NCI-H526 treated with DMSO at 0.1 percent for 48 hours (cell line): ENCODE measurements around the gene POLK.
"Not testable (repeated sequence)": the region's sequence is repeated elsewhere in the genome, so short reads cannot be mapped to it uniquely, and the experiment has no call there.

Experiments
- DNase-seq: peaks from one replicate; lab custom pipeline; 2025; lab: John Stamatoyannopoulos, UW

POLK gene

GRCh38 chr5:75610859-75611310 lies 99.2 kb downstream of the POLK start:
- not testable (repeated sequence) for DNase-seq

DNA sequence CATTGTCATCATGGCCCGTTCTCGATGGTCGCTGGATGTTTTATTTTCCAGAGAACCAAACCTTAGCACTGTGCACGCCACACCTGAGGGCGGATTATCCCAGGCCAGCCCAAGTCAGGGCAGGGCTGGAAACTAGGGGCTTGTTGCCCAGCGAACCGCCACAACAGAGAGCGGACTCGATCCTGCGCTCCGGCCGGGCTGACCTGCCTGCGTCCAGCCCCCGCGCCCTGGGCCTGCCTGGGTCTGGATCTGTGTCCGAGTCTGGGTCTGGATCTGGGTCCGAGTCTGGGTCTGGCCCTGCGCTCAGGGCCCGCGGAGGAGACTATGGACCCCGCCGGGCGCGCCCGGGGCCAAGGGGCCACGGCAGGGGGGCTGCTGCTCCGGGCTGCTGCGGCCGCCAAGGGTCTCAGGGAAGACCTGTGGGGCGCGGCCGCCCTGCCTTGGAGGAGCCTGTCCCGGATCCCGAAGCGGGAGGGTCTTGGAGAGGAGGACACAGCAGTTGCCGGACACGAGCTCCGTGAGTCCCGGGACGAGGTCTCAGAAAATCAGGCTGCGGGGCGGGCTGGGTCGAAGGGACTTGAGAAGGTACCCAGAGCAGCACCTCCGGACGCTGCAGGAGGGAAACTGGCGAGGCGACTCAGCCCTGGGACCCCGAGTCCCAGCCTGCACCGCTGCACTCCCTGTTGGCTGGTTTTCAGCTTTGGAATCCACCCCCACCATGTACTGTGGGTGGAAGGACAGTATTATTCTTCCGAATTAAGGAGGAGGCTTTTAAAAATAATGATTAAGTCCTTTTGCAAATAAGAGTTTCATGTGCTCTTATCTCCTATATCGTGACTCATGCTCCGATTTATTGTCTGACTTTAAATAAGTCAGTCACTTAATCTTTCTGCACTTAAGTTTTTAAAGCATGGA lies 99.9 kb downstream of the POLK start, which contains the start of gene ANKDD1B:
Gene ANKDD1B, plus strand, starts transcription at position 143 of the 915 bp plus-strand sequence. Its CDS starts 182 bp downstream, at position 325.
- no peak for DNase-seq

DNA sequence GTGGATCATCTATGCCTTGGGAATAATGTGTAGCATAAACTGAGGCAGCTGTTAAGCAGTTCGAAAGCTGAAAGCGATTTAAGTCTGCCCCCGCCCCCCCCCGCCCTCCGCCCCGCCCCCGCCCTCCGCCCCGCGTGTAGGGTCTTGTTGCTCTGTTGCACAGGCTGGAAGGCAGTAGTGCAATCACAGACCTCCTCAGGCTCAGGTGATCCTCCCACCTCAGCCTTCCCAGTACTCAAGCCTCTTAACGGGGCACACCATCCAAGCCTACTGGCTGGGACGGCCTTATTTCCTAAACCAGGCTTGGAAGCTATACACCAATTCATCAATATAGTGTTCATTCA lies 100.5 kb downstream of the POLK start:
- no peak for DNase-seq

DNA sequence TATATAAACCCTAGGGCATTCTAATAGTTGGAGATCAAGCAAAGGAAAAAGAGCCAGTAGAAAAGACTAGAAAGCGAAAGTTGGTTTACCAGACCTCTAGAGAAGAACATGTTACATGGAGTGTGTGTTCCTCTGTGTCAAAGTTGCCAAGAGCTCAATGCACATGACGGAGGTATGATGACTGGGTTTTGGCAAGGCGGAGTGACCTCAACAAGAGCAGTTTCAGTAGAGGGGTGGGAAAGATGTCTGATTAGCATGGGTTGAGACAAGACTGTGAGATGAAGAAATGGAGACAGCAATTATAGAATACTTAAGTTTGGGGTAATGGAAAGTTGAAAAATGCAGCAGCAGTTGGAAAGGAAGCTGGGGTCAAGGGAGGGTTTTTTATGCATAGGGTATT lies 101.2 kb downstream of the POLK start:
- no peak for DNase-seq

DNA sequence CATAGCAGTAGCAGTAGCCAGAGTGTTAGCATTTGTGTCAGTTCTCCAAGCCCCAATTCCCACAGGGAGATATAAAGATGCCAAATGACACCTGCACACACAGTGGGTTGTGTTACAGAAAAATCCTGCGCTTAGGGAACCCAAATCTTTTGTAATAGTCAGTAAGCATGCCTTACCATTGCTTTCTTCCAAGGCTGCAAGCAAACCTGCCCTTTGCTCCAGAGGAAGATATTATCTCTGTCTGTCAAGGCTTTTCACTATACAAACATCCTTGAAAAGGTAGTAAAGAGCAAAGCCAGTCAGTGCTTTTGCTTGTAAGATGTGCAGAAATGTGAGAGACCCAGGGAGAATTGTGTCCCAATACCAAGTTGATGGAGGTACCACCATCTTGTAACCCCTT lies 102.5 kb downstream of the POLK start:
- DNase-seq: no peak

DNA sequence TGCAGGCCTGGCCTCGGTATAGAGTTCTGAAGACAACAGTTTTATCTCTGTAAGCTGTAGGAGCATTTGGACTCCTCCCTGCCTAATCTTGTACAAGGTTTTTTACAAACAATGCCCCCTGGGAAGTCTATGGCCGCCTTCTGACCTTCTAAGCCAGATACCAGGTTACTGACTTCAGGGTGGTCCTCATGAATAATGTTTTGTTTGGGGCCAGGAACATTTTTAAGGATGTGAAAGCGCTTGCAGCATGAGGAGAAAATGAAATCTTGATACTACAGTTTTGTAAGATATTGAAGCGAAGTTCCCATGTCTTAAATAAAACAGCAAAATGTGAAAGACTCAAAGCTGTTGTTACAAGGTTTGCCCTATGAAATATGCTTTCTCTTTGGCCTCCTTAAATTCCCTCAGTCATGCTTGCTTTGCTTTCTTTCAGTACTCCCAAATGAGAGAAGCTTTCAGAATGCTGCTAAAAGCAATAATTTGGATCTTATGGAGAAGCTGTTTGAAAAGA lies 104.7 kb downstream of the POLK start:
- DNase-seq: no peak

- no peak for DNase-seq
Observed at GRCh38 chr5:75616971-75617621, 105.4 kb downstream of the POLK start.

DNA sequence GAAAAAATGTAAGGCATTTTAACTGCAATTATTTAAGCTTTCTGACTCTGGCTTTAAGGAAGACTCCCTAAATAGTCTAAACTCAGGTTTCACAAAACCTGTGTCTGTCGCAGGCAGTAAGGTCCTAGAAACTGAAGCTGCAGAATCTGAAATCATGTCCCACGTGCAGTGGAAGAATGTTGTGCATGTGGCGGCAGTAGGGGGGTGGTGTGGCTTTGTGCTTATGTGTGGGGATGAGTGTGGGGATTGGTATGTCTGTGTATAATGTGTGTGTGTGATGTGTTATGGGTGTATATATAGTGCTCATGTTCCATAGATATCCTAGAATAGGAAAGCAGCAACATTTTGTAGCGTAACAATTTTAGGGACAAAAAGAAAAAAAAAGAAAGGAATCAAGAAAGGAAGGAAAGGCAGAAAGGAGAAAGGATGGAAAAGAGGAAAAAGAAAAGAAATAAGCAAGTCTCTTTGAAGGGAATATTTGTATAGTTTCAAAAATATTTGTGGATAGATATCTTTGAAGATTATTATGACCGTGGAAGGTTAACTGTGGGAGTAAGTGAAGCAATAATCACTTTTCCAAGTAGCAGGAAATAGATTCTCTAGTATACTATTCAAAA lies 106.2 kb downstream of the POLK start:
- no peak for DNase-seq

- DNase-seq: no peak
Observed at GRCh38 chr5:75620184-75620959, 108.7 kb downstream of the POLK start.

DNA sequence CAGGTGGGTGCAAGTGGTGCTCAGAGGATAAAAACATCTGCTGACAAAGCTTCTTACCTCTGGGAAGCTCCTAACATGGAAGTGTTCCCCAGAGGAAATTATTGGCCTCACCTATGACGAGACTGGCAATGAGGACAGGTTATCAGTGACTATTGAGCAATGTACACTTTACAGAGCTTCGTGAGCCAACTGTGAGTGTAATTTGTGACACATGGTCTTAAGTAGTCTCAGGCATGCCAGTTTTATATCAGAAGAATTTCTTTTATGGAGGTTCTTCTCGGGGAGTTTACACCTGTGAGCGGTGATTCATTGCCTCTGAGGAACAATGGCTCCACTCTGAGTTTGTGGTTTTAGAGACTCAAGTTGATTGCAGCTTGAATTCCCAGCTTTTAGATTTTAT lies 110.9 kb downstream of the POLK start:
- no peak for DNase-seq

DNA sequence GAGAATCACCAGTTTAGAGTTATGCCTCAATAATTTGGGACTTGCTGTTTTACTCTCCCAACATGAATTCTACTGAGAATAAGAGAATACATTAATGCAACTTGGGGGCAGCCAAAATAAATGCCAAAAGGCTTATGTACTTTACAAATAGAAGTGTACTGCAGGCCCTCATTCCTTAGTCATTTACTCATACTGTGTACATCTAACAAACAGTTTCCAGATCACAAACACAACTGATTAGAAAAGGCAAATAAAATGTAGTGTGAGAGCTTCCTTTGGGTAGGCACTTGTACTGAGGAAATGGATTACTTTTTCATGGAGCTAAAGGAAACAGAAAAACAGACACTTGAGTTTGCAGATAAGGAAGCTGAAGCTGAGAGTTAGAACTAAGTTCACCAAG lies 112.2 kb downstream of the POLK start:
- no peak for DNase-seq

DNA sequence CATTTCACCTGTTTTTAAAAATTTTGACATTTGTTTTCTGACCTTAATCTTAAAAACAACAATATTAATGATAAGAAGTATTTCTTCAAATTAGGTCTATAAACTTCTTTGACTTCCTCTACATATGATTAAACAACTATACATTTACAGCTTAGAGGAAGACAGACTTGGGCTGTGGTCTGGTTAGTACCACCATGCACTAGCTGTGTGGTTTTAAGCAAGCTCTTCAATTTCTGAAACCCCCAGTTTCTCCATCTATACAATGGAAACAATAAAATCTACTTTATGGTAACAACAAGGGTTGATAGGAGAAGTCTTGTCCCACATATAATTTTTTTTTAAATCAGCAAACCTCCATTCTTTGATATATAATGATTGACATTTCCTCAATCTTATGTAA lies 115.3 kb downstream of the POLK start:
- DNase-seq: no peak

- no peak for DNase-seq
Observed at GRCh38 chr5:75627801-75628200, 116.1 kb downstream of the POLK start.

DNA sequence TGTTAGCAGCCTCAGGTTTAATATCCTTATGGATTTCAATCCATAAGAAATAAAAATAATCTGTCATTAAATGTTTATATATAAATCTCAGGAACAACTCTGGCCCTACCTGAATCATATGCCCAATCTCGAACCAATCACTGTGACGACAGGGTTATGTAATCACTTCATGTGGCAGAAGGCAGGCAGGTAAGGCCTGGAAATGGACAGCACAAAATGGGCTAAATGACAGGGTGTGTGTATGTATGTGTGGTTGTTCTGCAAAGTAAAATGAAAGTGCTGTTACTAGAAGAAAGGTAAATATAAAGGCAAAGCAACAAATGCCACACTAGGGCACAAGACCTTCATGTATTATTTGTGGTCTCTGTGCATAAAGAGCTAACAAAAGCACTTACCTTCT lies 119.2 kb downstream of the POLK start:
- no peak for DNase-seq

- DNase-seq: no peak
Observed at GRCh38 chr5:75632321-75632720, 120.6 kb downstream of the POLK start.

DNA sequence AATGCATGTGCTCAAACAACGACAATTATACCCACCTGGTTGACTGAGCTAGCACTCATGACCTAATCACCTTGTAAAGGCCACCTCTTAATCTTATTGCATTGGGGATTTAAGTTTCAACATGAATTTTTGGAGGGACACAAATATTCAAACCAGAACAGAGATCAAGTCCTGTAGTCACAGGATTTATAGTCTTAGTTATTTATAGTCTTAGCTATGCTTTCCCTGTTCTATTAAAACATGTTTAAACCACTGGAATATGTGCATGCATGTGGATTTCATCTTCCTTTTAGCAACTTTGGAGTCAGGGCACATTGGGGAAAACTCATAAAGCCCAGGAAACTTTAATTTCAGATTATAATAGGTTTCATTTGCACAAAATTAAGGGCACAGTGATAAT lies 126.3 kb downstream of the POLK start:
- DNase-seq: no peak

DNA sequence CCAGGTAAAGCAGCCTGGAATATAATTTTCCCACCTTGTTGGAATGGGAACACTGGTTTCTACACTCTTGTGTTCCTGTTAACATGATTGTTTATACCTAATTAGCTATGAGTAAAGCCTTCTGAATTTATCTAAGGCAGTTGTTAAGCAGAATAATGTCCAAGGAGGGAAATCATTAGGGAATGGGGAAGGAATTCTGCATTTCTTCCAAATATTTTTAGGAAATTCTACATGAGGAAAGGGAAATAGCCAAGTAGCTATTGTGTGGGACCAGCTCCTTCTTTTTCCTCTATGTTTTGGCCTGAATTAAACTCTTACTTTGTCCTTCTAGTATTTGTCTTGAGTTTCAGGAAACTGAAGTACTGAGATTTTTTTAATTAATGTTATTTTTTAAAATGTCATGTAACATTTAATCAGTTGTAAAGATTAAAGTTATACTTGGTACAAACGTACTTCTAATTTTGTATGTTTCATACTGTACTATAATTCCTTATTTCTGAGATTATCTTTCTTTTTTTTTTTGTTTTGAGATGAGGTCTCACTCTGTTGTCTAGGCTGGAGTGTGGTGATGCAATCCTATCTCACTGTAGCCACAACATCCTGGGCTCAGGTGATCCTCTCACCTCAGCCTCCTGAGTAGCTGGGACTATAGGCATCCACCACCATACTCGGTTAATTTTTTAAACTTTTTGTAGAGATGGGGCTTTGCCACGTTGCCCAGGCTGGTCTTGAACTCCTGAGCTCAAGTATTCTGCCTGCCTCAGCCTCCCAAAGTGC lies 128.0 kb downstream of the POLK start:
- DNase-seq: no peak

DNA sequence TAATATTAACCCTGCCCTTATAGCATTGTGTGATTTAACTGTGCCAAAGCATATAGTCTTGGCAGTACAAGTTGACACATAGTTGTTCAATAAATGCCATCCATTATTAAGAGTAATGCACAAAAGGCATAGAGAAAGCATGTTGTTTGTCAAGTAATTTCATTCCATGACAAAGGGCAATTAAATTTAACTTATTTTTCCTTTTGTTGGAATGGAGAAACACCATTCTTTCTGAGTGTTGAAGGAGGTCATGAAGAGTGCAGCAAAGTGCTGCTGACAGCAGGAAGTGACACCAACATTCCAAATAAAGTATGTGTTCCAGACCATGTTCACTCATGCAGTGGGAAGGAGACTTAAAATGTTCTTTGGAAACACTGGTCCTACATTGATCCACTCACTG lies 128.7 kb downstream of the POLK start:
- DNase-seq: no peak

- no peak for DNase-seq
Observed at GRCh38 chr5:75640826-75641225, 129.1 kb downstream of the POLK start.

GRCh38 chr5:75648712-75649111 lies 137.0 kb downstream of the POLK start:
- no peak for DNase-seq
